ENCODE measurements around the gene VSIG10L. TPM values are rescaled to one million over a fixed set of nuclear protein-coding genes. Genes with fewer than 3 reads are reported as not detected.

VSIG10L gene
- total RNA-seq, 4 donors from 2014 or later: 20.4 to 35.6 (median 28.8) TPM

DNA sequence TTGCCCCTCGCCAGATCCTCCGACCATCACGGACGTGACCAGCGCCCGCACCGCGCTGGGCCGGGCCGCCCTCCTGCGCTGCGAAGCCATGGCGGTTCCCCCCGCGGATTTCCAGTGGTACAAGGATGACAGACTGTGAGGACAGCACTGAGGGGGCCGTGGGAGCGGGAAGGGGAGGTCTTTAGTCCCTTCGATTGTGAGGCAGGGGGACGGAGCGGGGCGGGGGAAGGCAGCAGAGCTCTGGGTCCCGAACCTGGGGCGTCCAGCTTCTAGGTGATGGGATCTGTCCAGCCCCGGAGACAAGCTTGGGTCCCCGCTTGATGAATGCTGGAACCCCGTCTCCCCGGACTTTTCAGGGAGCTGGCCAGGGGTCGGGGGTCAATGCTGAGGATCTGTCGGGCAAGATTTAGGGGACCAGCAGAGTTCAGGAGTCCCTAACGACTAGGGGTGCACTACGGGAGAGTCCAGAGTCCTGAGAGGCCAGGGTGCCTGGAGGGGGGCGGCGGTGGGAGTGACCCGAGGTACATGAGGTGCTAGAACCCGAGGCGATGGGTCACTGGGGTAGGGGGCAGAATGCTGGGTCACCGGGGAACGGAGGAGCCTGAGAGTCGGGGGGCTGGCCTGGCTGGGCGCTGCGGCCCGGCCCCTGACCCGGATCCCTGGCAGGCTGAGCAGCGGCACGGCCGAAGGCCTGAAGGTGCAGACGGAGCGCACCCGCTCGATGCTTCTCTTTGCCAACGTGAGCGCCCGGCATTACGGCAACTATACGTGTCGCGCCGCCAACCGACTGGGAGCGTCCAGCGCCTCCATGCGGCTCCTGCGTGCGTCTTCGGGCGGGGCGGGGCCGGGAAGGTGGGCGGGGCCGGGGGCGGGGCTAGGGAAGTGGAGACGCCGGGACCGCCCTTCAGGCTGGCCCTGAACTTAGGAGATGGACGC, 14.6 kb downstream of the VSIG10L start:
- peak in 1 of 2 donors; percentile 67 for DNase-seq (ENCODE audit: low spot score in 2 of 2)
- WGBS: 9% methylated on average over 22 of the region's 75 CpGs
- Histone ChIP-seq H3K9me3 (no peaks in the 10 kb centered on the region), H3K4me3 (peak overlapping the region; percentile 34), H3K27ac (no peak overlapping the region), H3K36me3 (no peaks in the 10 kb centered on the region), H3K27me3 (peaks cover 68% of the 10 kb centered on the region), H3K4me1 (peaks cover 14% of the 10 kb centered on the region)
- TF ChIP-seq EP300 (IDR thresholded peaks at IDR 0.05) (no peak), POLR2AphosphoS5 (IDR thresholded peaks at IDR 0.05) (no peak), POLR2A (IDR thresholded peaks at IDR 0.05) (no peak)
- TF ChIP-seq, protein P1, sequence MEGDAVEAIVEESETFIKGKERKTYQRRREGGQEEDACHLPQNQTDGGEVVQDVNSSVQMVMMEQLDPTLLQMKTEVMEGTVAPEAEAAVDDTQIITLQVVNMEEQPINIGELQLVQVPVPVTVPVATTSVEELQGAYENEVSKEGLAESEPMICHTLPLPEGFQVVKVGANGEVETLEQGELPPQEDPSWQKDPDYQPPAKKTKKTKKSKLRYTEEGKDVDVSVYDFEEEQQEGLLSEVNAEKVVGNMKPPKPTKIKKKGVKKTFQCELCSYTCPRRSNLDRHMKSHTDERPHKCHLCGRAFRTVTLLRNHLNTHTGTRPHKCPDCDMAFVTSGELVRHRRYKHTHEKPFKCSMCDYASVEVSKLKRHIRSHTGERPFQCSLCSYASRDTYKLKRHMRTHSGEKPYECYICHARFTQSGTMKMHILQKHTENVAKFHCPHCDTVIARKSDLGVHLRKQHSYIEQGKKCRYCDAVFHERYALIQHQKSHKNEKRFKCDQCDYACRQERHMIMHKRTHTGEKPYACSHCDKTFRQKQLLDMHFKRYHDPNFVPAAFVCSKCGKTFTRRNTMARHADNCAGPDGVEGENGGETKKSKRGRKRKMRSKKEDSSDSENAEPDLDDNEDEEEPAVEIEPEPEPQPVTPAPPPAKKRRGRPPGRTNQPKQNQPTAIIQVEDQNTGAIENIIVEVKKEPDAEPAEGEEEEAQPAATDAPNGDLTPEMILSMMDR (IDR thresholded peaks at IDR 0.05): peak in 1 of 2 donors; percentile 16

- Histone ChIP-seq H3K27me3 (peaks cover 73% of the 10 kb centered on the region), H3K9me3 (no peaks in the 10 kb centered on the region), H3K4me3 (no peak overlapping the region), H3K27ac (no peak overlapping the region), H3K36me3 (no peaks in the 10 kb centered on the region), H3K4me1 (peaks cover 14% of the 10 kb centered on the region)
- TF ChIP-seq POLR2A (IDR thresholded peaks at IDR 0.05) (no peak), POLR2AphosphoS5 (IDR thresholded peaks at IDR 0.05) (no peak), EP300 (IDR thresholded peaks at IDR 0.05) (no peak)
- TF ChIP-seq, protein P1 (IDR thresholded peaks at IDR 0.05): no peak
- 42% methylated on average over 4 of the region's 36 CpGs for WGBS
- DNase-seq (ENCODE audit: low spot score in 2 of 2): no peak
Measured at GRCh38 chr19:51326216-51327065, 15.5 kb downstream of the VSIG10L start.

DNA sequence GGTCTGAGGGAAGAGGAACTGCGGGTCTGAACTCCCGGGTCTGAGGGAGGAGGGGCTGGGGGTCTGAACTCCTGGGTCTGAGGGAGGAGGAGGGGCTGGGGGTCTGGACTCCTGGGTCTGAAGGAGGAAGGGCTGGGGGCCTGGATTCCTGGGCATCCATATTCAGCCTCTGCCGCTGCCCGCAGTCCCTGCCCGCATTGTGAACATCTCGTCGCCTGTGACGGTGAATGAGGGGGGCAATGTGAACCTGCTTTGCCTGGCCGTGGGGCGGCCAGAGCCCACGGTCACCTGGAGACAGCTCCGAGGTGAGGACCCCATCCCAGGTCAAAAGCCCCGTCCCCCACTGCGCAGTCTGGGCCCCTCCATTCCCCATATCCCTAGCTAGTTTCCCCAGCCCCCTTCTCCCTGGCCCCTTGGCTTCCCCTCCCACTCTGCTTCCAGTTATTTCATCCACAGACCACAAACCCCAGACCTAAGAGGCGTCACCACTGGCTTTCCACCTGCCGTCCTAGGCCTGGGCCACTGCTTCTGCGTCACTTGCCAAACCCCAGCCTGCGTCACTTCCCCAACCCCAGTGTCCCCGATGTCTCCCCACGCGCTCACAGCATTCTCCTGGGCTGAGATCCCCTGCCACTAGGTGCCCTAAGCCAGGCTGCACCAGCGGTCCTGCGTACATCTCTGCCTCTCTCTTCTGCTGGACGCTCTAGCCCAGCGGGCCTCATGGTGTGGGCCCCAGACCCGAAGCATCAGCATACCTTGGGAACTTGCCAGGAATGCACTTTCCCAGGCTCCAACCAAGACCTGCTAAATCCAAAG, 16.6 kb downstream of the VSIG10L start:
- TF ChIP-seq POLR2AphosphoS5 (IDR thresholded peaks at IDR 0.05): no peak
- TF ChIP-seq, protein P1 (IDR thresholded peaks at IDR 0.05): no peak
- TF ChIP-seq EP300 (IDR thresholded peaks at IDR 0.05): no peak
- no peak for TF ChIP-seq POLR2A (IDR thresholded peaks at IDR 0.05)
- peaks cover 14% of the 10 kb centered on the region for H3K4me1 ChIP-seq
- H3K27ac ChIP-seq: no peak overlapping the region
- no peak for DNase-seq (ENCODE audit: low spot score in 2 of 2)
- 66% methylated on average over 25 of the region's 26 CpGs for WGBS
- peaks cover 74% of the 10 kb centered on the region for H3K27me3 ChIP-seq
- H3K9me3 ChIP-seq: no peaks in the 10 kb centered on the region
- no peak overlapping the region for H3K4me3 ChIP-seq
- H3K36me3 ChIP-seq: no peaks in the 10 kb centered on the region

GRCh38 chr19:51324167-51324481, 17.8 kb downstream of the VSIG10L start:
- no peak overlapping the region for H3K27ac ChIP-seq
- no peak for DNase-seq (ENCODE audit: low spot score in 2 of 2)
- TF ChIP-seq POLR2AphosphoS5 (IDR thresholded peaks at IDR 0.05) (no peak), EP300 (IDR thresholded peaks at IDR 0.05) (no peak), POLR2A (IDR thresholded peaks at IDR 0.05) (no peak)
- TF ChIP-seq, protein P1 (IDR thresholded peaks at IDR 0.05): no peak
- no peak overlapping the region for H3K4me3 ChIP-seq
- WGBS: 67% methylated on average over 6 of the region's 6 CpGs
- no peaks in the 10 kb centered on the region for H3K9me3 ChIP-seq
- H3K4me1 ChIP-seq: peaks cover 14% of the 10 kb centered on the region
- H3K27me3 ChIP-seq: peaks cover 66% of the 10 kb centered on the region
- no peaks in the 10 kb centered on the region for H3K36me3 ChIP-seq
